ENCODE data around the gene FMNL3. TPM values are rescaled to one million over a fixed set of nuclear protein-coding genes. Genes with fewer than 3 reads are reported as not detected.

Gene FMNL3
- polyA plus RNA-seq, 2 donors, result 1.4 to 1.7 TPM

DNA sequence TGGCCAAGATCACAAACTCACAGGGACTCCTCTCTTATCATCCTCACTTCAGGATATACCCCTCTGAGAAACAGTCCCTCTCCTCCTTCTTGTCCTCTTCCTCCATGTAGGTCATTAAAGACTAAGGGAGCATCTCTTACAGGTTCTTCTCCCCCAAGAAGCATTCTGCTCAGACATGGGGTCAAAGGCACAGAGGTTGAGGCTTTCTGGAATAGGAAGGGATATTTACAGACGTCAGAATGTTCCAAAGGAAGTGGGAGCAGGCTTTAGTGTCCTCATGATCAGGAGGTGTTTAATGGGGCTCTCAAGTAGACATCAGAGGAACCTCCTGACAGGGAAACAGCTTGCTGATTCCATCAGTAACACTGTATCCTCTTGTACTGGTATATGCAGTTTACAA lies 47.5 kb downstream of the FMNL3 start:
- Histone ChIP-seq H3K9me3 (ENCODE audit: control insufficient read depth in 2 of 2, insufficient read depth in 1 of 2, low read depth in 1 of 2, low read length in 1 of 2) (no peaks in the 10 kb centered on the region), H3K4me1 (ENCODE audit: control insufficient read depth in 2 of 2, insufficient read depth in 2 of 2, low read length in 1 of 2) (peaks cover 2 to 7% of the 10 kb centered on the region in 2 donors), H3K27me3 (ENCODE audit: control insufficient read depth in 1 of 2, insufficient read depth in 2 of 2, low read length in 2 of 2) (no peaks in the 10 kb centered on the region), H3K4me3 (ENCODE audit: low read depth in 1 of 2, low read length in 2 of 2) (no peak overlapping the region), H3K27ac (ENCODE audit: low read depth in 2 of 2, low read length in 1 of 2) (no peak overlapping the region), H3K36me3 (ENCODE audit: control insufficient read depth in 2 of 2, insufficient read depth in 2 of 2, low read length in 1 of 2) (peaks cover 0 to 4% of the 10 kb centered on the region in 2 donors)
- 73 to 79% methylated on average over 1 of the region's 1 CpG for WGBS, 2 donors

DNA sequence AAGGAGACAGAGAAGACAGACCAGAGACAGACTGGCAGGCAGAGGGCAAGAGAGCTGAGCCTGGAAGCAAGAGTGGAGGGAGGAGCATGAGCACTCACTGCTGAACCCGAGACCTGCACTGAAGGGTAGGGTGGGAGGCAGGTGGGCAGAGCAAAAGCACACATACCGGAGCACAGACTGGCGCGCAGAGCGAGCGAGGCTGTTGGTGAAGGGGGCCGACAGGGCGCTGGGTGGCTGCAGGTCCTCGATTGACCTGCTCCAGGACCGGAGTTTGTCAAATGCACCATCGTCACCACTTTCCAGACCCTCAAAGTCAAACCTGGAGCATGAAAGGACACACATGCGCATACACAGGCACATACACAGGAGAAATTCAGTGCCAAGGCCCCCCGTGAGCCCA lies 48.9 kb downstream of the FMNL3 start:
- Histone ChIP-seq H3K27me3 (ENCODE audit: control insufficient read depth in 1 of 2, insufficient read depth in 2 of 2, low read length in 2 of 2) (no peaks in the 10 kb centered on the region), H3K27ac (ENCODE audit: low read depth in 2 of 2, low read length in 1 of 2) (no peak overlapping the region), H3K4me3 (ENCODE audit: low read depth in 1 of 2, low read length in 2 of 2) (no peak overlapping the region), H3K36me3 (ENCODE audit: control insufficient read depth in 2 of 2, insufficient read depth in 2 of 2, low read length in 1 of 2) (peaks cover 0 to 4% of the 10 kb centered on the region in 2 donors), H3K4me1 (ENCODE audit: control insufficient read depth in 2 of 2, insufficient read depth in 2 of 2, low read length in 1 of 2) (peaks cover 2% of the 10 kb centered on the region in 2 donors), H3K9me3 (ENCODE audit: control insufficient read depth in 2 of 2, insufficient read depth in 1 of 2, low read depth in 1 of 2, low read length in 1 of 2) (no peaks in the 10 kb centered on the region)
- WGBS, 2 donors, result 95% methylated on average over 13 of the region's 13 CpGs

DNA sequence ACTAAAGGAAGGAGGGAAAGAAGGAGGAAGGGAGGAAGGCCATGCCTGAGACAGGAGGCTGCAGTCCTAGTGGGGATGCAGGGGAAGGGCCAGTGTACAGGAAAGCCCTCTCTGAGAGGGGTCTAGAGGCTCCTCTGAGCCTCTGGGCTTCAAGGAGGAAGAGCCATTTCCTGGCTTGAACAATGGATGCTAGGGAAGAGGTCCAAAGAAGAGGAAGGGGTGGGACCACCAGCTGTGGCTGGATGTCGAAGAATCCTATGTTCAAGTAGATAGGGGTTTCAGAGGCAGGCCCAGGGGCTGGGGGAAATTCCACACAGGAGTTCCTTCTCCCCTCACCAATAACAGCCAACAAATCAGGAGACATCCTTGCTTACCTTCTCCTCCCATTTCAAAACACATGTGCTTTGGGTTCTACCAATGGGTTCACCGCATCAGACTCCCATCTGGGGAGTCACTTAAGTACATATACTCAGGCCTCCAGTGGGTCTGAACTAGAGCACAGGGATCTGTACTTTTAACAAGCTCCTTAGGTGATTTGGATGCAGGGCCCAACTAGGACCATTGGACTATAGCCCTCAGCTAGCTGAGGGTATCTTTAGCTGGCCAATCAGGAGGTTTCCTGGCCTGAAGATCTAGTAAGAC lies 51.5 kb downstream of the FMNL3 start:
- Histone ChIP-seq H3K27ac (ENCODE audit: low read depth in 2 of 2, low read length in 1 of 2) (no peak overlapping the region), H3K4me1 (ENCODE audit: control insufficient read depth in 2 of 2, insufficient read depth in 2 of 2, low read length in 1 of 2) (peaks cover 0 to 2% of the 10 kb centered on the region in 2 donors), H3K9me3 (ENCODE audit: control insufficient read depth in 2 of 2, insufficient read depth in 1 of 2, low read depth in 1 of 2, low read length in 1 of 2) (no peaks in the 10 kb centered on the region), H3K36me3 (ENCODE audit: control insufficient read depth in 2 of 2, insufficient read depth in 2 of 2, low read length in 1 of 2) (peaks cover 0 to 4% of the 10 kb centered on the region in 2 donors), H3K4me3 (ENCODE audit: low read depth in 1 of 2, low read length in 2 of 2) (no peak overlapping the region), H3K27me3 (ENCODE audit: control insufficient read depth in 1 of 2, insufficient read depth in 2 of 2, low read length in 2 of 2) (no peaks in the 10 kb centered on the region)
- 87 to 89% methylated on average over 2 of the region's 2 CpGs for WGBS, 2 donors

DNA sequence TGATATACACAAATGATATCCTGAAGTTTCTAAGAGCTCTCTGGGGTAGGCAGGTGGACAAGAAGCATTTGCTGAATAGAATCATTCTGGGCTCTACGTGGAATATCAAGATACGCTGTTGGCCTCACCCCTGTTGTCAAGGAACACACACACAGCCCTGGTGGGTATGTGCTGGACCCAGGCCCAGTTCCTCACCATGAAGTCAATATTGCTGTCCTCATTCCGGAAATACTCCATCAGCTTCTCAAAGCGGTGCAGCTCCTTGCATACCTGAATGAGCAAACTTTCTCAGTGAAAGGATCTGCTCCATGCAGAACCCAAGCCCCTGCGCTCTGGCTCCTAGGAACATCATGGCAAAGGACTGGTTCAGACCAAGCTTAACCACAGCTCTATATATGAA lies 52.5 kb downstream of the FMNL3 start:
- Histone ChIP-seq H3K4me1 (ENCODE audit: control insufficient read depth in 2 of 2, insufficient read depth in 2 of 2, low read length in 1 of 2) (peaks cover 0 to 2% of the 10 kb centered on the region in 2 donors), H3K27ac (ENCODE audit: low read depth in 2 of 2, low read length in 1 of 2) (no peak overlapping the region), H3K4me3 (ENCODE audit: low read depth in 1 of 2, low read length in 2 of 2) (no peak overlapping the region), H3K9me3 (ENCODE audit: control insufficient read depth in 2 of 2, insufficient read depth in 1 of 2, low read depth in 1 of 2, low read length in 1 of 2) (no peaks in the 10 kb centered on the region), H3K27me3 (ENCODE audit: control insufficient read depth in 1 of 2, insufficient read depth in 2 of 2, low read length in 2 of 2) (no peaks in the 10 kb centered on the region), H3K36me3 (ENCODE audit: control insufficient read depth in 2 of 2, insufficient read depth in 2 of 2, low read length in 1 of 2) (peaks cover 0 to 4% of the 10 kb centered on the region in 2 donors)
- 93 to 94% methylated on average over 5 of the region's 5 CpGs for WGBS, 2 donors

DNA sequence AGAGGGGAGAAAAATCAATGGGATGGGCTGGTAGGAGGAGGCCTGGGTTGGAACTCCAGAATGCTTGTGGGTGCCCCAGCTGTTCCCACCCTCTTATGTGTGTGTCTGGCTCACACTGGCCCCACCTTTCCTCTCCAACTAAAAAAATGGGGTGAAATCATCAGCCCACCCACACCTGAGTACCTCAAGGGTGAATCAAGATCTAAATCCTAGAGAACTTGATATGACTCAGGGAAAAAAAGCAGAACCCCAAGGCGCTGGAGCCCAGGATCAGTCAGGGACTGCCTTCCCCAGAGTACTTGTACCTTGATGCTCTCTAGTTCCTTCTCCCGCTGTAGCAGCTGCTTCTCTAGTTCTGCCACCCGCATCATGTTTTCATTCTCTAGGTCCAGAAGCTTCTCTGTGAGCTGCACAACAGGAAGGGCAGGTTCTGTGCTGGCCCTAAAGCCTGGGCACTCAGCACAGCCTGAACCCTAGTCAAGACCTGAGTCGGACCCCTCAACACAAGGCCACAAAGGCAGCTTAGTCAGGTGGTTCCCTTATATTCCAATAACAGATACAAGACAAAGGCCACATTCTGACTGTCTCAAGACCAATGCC lies 54.2 kb downstream of the FMNL3 start:
- Histone ChIP-seq H3K27me3 (ENCODE audit: control insufficient read depth in 1 of 2, insufficient read depth in 2 of 2, low read length in 2 of 2) (no peaks in the 10 kb centered on the region), H3K4me3 (ENCODE audit: low read depth in 1 of 2, low read length in 2 of 2) (no peak overlapping the region), H3K27ac (ENCODE audit: low read depth in 2 of 2, low read length in 1 of 2) (no peak overlapping the region), H3K36me3 (ENCODE audit: control insufficient read depth in 2 of 2, insufficient read depth in 2 of 2, low read length in 1 of 2) (peaks cover 0 to 8% of the 10 kb centered on the region in 2 donors), H3K4me1 (ENCODE audit: control insufficient read depth in 2 of 2, insufficient read depth in 2 of 2, low read length in 1 of 2) (peaks cover 0 to 2% of the 10 kb centered on the region in 2 donors), H3K9me3 (ENCODE audit: control insufficient read depth in 2 of 2, insufficient read depth in 1 of 2, low read depth in 1 of 2, low read length in 1 of 2) (no peaks in the 10 kb centered on the region)
- 85 to 93% methylated on average over 4 of the region's 4 CpGs for WGBS, 2 donors

DNA sequence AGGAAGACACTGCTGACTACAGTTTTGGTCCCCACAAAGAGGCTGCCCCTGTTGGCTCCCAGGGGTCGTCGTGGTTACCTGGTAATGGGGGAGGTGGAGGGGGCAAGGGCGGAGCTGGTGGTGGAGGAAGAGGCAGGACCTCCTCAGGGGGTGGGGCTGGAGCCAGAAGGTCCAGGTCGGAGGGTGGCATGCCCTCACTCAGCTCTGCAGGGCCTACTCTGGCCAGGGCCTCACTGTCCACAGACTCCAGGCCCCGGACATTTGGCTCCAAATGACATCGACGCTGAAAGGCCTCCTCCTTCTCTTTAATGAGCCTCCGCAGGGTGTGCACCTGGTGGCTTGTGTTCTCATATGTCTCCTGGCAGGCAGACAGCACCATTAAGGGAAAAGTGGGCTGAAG lies 55.4 kb downstream of the FMNL3 start:
- Histone ChIP-seq H3K4me3 (ENCODE audit: low read depth in 1 of 2, low read length in 2 of 2) (no peak overlapping the region), H3K36me3 (ENCODE audit: control insufficient read depth in 2 of 2, insufficient read depth in 2 of 2, low read length in 1 of 2) (peaks cover 0 to 8% of the 10 kb centered on the region in 2 donors), H3K27me3 (ENCODE audit: control insufficient read depth in 1 of 2, insufficient read depth in 2 of 2, low read length in 2 of 2) (no peaks in the 10 kb centered on the region), H3K4me1 (ENCODE audit: control insufficient read depth in 2 of 2, insufficient read depth in 2 of 2, low read length in 1 of 2) (peaks cover 0 to 2% of the 10 kb centered on the region in 2 donors), H3K27ac (ENCODE audit: low read depth in 2 of 2, low read length in 1 of 2) (no peak overlapping the region), H3K9me3 (ENCODE audit: control insufficient read depth in 2 of 2, insufficient read depth in 1 of 2, low read depth in 1 of 2, low read length in 1 of 2) (no peaks in the 10 kb centered on the region)
- 72% methylated on average over 8 of the region's 8 CpGs for WGBS, 2 donors

GRCh38 chr12:49649892-49650291 lies 57.3 kb downstream of the FMNL3 start:
- Histone ChIP-seq H3K4me3 (ENCODE audit: low read depth in 1 of 2, low read length in 2 of 2) (no peak overlapping the region), H3K27ac (ENCODE audit: low read depth in 2 of 2, low read length in 1 of 2) (no peak overlapping the region), H3K9me3 (ENCODE audit: control insufficient read depth in 2 of 2, insufficient read depth in 1 of 2, low read depth in 1 of 2, low read length in 1 of 2) (no peaks in the 10 kb centered on the region), H3K27me3 (ENCODE audit: control insufficient read depth in 1 of 2, insufficient read depth in 2 of 2, low read length in 2 of 2) (no peaks in the 10 kb centered on the region), H3K4me1 (ENCODE audit: control insufficient read depth in 2 of 2, insufficient read depth in 2 of 2, low read length in 1 of 2) (peaks cover 0 to 2% of the 10 kb centered on the region in 2 donors), H3K36me3 (ENCODE audit: control insufficient read depth in 2 of 2, insufficient read depth in 2 of 2, low read length in 1 of 2) (peaks cover 0 to 14% of the 10 kb centered on the region in 2 donors)
- 77 to 83% methylated on average over 5 of the region's 5 CpGs for WGBS, 2 donors

- Histone ChIP-seq H3K36me3 (ENCODE audit: control insufficient read depth in 2 of 2, insufficient read depth in 2 of 2, low read length in 1 of 2) (peaks cover 0 to 14% of the 10 kb centered on the region in 2 donors), H3K27ac (ENCODE audit: low read depth in 2 of 2, low read length in 1 of 2) (no peak overlapping the region), H3K27me3 (ENCODE audit: control insufficient read depth in 1 of 2, insufficient read depth in 2 of 2, low read length in 2 of 2) (no peaks in the 10 kb centered on the region), H3K9me3 (ENCODE audit: control insufficient read depth in 2 of 2, insufficient read depth in 1 of 2, low read depth in 1 of 2, low read length in 1 of 2) (no peaks in the 10 kb centered on the region), H3K4me3 (ENCODE audit: low read depth in 1 of 2, low read length in 2 of 2) (no peak overlapping the region), H3K4me1 (ENCODE audit: control insufficient read depth in 2 of 2, insufficient read depth in 2 of 2, low read length in 1 of 2) (peaks cover 0 to 3% of the 10 kb centered on the region in 2 donors)
- 95% methylated on average over 11 of the region's 11 CpGs for WGBS, 2 donors
Observed at GRCh38 chr12:49649445-49649844, 57.8 kb downstream of the FMNL3 start.

GRCh38 chr12:49648712-49649003 lies 58.5 kb downstream of the FMNL3 start:
- H3K27ac ChIP-seq (ENCODE audit: low read depth in 2 of 2, low read length in 1 of 2), result no peak overlapping the region
- no peaks in the 10 kb centered on the region for H3K27me3 ChIP-seq (ENCODE audit: control insufficient read depth in 1 of 2, insufficient read depth in 2 of 2, low read length in 2 of 2)
- H3K4me3 ChIP-seq (ENCODE audit: low read depth in 1 of 2, low read length in 2 of 2), result no peak overlapping the region
- peaks cover 3 to 10% of the 10 kb centered on the region in 2 donors for H3K4me1 ChIP-seq (ENCODE audit: control insufficient read depth in 2 of 2, insufficient read depth in 2 of 2, low read length in 1 of 2)
- H3K9me3 ChIP-seq (ENCODE audit: control insufficient read depth in 2 of 2, insufficient read depth in 1 of 2, low read depth in 1 of 2, low read length in 1 of 2), result no peaks in the 10 kb centered on the region
- peaks cover 0 to 14% of the 10 kb centered on the region in 2 donors for H3K36me3 ChIP-seq (ENCODE audit: control insufficient read depth in 2 of 2, insufficient read depth in 2 of 2, low read length in 1 of 2)
- WGBS, 2 donors, result 75 to 86% methylated on average over 3 of the region's 3 CpGs
